ENCODE measurements around the gene SERF1B. TPM values are rescaled to one million over a fixed set of nuclear protein-coding genes. Genes with fewer than 3 reads are reported as not detected.
"Not testable (repeated sequence)": the region's sequence is repeated elsewhere in the genome, so short reads cannot be mapped to it uniquely, and the experiment has no call there.

SERF1B gene
- 49.0 and 75.7 TPM in 2 replicates for total RNA-seq (2014; rRNA removed; shearing (Covaris generic); ENCODE audit: low replicate concordance)

DNA sequence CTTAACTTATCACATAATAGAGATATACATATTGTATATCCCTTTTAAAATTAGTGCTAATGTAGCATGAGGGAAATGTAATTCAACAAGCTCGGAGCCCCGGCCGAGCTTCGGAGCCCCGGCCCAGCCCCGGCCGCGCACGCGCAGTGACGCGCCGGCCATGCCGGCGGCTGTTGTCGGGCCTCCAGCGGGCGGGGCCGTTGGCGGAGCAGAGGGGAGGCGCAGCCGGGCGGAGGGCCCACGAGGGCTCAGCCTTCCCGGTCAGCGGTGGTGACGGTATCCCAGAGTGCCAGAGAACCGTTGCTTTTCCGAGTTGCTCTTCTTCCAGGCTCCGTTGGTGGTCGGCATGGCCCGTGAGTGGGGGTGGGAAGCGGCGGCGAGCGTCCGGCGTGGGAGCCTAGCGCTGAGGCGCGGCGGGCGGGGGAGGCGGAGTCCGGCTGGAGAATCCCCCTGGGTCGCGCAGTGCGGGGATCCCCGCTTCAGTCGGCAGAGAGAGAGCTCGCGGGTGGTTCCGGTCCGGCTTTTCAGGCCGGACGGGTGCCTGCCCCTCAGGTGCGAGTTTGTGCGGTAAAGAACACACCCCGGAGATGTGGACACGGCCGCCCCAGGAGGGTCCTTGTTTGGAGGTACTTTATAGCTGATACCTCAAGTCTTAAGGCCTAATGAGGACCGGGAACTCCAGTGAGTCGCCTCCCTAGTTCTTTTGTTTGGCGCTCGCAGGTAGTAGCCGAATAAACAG is at the start of gene SERF1B:
TSS of gene SERF1B (plus strand) at position 146 of the 739 bp plus-strand sequence. CDS start at position 347, 201 bp downstream.
- not testable (repeated sequence) for H3K79me2 ChIP-seq (ENCODE audit: low read length); H3K4me3 ChIP-seq (ENCODE audit: low read length); H3K4me2 ChIP-seq (ENCODE audit: low read depth, low read length, poor library complexity, severe bottlenecking); H3K36me3 ChIP-seq (ENCODE audit: insufficient read depth, low read length); H3K9ac ChIP-seq (ENCODE audit: low read length); H3K27ac ChIP-seq (ENCODE audit: low read length); H3K4me1 ChIP-seq (ENCODE audit: low read length); H2AFZ ChIP-seq (ENCODE audit: low read length); H3K9me3 ChIP-seq (ENCODE audit: low read length); H3K27me3 ChIP-seq (ENCODE audit: low read length); H3K9me2 ChIP-seq (replicated peaks; ENCODE audit: insufficient read depth, low read length); H4K20me1 ChIP-seq (ENCODE audit: insufficient read depth, low read depth, low read length); DNase-seq

DNA sequence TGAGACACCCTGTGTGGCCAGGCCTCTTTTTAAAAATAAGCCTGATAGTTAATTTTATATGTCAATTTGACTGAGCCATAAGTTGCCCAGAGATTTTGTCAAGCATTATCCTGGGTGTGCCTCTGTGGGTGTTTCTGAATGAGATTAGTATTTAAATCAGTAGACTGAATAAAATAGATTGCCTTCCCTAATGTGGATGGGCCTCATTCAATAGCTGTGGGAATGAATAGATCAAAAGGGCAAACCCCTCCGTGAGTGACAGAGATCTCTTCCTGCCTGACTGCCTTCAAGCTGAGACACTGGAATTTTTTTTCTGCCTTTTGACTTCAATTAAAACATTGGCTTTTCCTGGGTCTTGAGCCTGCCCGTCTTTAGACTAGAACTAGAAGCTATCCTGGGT is 33.3 kb upstream of the SERF1B start:
- H3K9me3 ChIP-seq (ENCODE audit: low read length); H3K4me2 ChIP-seq (ENCODE audit: low read depth, low read length, poor library complexity, severe bottlenecking); H4K20me1 ChIP-seq (ENCODE audit: insufficient read depth, low read depth, low read length); H3K9me2 ChIP-seq (replicated peaks; ENCODE audit: insufficient read depth, low read length); H3K36me3 ChIP-seq (ENCODE audit: insufficient read depth, low read length); H3K4me1 ChIP-seq (ENCODE audit: low read length); H3K79me2 ChIP-seq (ENCODE audit: low read length); DNase-seq; H3K9ac ChIP-seq (ENCODE audit: low read length); H3K4me3 ChIP-seq (ENCODE audit: low read length); H2AFZ ChIP-seq (ENCODE audit: low read length); H3K27ac ChIP-seq (ENCODE audit: low read length); H3K27me3 ChIP-seq (ENCODE audit: low read length): not testable (repeated sequence)

DNA sequence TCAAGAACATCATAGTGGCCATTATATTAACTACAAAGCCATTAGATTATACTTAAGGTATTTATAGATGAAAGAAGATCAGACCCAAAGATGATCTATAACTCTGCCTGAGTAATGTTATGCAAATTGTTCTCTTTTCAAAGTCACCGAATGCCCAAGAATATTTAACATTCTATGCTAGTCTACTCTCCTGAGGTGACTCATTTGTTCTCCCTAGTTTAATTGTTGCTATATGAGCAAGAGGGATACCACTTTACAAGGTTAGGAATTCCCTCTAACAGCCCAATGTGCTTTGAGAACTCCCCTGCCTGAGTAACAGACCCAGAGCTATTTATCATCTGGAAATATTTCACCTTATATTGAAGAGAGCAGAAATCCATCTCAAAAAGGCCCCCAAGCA is 29.5 kb upstream of the SERF1B start:
- not testable (repeated sequence) for H4K20me1 ChIP-seq (ENCODE audit: insufficient read depth, low read depth, low read length); H2AFZ ChIP-seq (ENCODE audit: low read length); H3K36me3 ChIP-seq (ENCODE audit: insufficient read depth, low read length); H3K4me3 ChIP-seq (ENCODE audit: low read length); H3K4me2 ChIP-seq (ENCODE audit: low read depth, low read length, poor library complexity, severe bottlenecking); H3K4me1 ChIP-seq (ENCODE audit: low read length); H3K79me2 ChIP-seq (ENCODE audit: low read length); DNase-seq; H3K27me3 ChIP-seq (ENCODE audit: low read length); H3K9me3 ChIP-seq (ENCODE audit: low read length); H3K9ac ChIP-seq (ENCODE audit: low read length); H3K9me2 ChIP-seq (replicated peaks; ENCODE audit: insufficient read depth, low read length); H3K27ac ChIP-seq (ENCODE audit: low read length)

DNA sequence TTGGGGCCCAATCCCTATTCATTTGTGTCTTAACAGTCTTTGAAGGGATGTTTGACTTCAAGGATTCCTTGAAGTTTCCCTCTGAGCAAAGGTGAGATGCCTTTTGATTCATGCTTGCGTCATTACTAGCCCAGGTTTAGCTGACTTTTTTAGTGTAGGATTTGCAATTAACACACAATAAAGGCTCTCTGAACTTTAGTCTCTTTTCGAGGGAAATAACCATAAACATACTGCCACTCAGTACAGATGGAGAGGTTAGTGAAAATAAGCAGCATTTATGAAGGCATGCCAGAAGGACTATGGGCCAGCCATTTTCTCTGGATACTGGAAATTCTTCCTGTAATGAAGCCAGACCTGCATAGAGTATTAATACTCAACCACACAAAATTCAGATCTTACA is 4.4 kb upstream of the SERF1B start:
- H3K9me2 ChIP-seq (replicated peaks; ENCODE audit: insufficient read depth, low read length); H3K27ac ChIP-seq (ENCODE audit: low read length); H3K4me1 ChIP-seq (ENCODE audit: low read length); H4K20me1 ChIP-seq (ENCODE audit: insufficient read depth, low read depth, low read length); H3K79me2 ChIP-seq (ENCODE audit: low read length); H3K4me3 ChIP-seq (ENCODE audit: low read length); H3K9me3 ChIP-seq (ENCODE audit: low read length); H3K36me3 ChIP-seq (ENCODE audit: insufficient read depth, low read length); H3K27me3 ChIP-seq (ENCODE audit: low read length); H3K9ac ChIP-seq (ENCODE audit: low read length); DNase-seq; H2AFZ ChIP-seq (ENCODE audit: low read length); H3K4me2 ChIP-seq (ENCODE audit: low read depth, low read length, poor library complexity, severe bottlenecking): not testable (repeated sequence)

DNA sequence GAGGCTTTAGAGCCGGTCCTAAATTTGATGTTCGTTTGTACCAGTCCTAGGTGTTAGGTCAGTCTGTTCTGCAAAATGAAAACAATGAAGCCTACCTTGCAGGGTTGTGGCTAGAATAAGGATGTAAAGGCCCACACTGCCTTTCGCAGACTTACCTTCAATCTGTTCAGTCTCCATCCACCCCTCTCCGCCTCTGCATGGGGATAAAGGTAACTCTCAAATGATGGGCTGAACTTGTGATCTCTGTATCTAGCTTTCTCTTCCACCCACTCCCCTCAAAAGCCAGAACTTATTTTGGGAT is 744 bp downstream of the SERF1B start:
- H2AFZ ChIP-seq (ENCODE audit: low read length); DNase-seq; H4K20me1 ChIP-seq (ENCODE audit: insufficient read depth, low read depth, low read length): not testable (repeated sequence)

DNA sequence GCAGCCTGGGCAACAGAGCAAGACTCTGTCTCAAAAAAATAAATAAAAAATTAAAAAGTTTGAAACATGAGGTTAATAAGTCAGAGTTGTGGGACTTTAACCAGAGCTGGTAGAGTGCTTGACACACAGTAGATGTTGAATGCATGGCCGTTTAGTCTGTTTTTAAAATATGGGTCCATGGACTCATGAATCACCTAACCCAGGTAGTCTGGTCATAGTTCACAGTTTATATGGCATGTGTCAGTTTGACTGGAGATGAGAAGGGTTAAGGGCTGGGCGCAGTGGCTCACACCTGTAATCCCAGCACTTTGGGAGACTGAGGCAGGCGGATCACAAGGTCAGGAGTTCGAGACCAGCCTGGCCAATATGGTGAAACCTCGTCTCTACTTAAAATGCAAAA is 6.2 kb downstream of the SERF1B start:
- H3K27me3 ChIP-seq (ENCODE audit: low read length); H3K9ac ChIP-seq (ENCODE audit: low read length); H3K9me2 ChIP-seq (replicated peaks; ENCODE audit: insufficient read depth, low read length): not testable (repeated sequence)

More for the DNA sequence above, 744 bp downstream of the SERF1B start:
- H3K4me3 ChIP-seq (ENCODE audit: low read length); H3K4me2 ChIP-seq (ENCODE audit: low read depth, low read length, poor library complexity, severe bottlenecking); H3K9ac ChIP-seq (ENCODE audit: low read length); H3K36me3 ChIP-seq (ENCODE audit: insufficient read depth, low read length); H3K27me3 ChIP-seq (ENCODE audit: low read length); H3K27ac ChIP-seq (ENCODE audit: low read length); H3K4me1 ChIP-seq (ENCODE audit: low read length); H3K79me2 ChIP-seq (ENCODE audit: low read length); H3K9me2 ChIP-seq (replicated peaks; ENCODE audit: insufficient read depth, low read length); H3K9me3 ChIP-seq (ENCODE audit: low read length): not testable (repeated sequence)

DNA sequence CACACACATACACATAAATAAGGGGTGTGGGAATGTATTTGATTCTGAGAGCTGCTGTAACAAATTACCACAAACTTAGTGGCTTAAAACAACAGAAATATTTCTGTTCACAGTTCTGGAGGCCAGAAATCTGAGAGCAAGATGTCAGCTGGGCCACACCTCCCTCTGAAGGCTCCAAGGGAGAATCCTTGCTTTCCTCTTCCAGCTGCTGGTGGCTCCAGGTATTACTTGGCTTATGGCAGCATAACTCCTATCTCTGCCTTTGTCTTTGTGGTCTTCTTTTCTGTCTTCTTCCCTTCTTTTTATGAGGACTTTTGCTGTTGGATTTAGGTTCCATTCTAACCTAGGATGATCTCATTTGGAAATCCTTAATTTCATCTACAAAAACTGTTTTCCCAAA is 16.4 kb downstream of the SERF1B start:
- not testable (repeated sequence) for H3K9ac ChIP-seq (ENCODE audit: low read length); H3K36me3 ChIP-seq (ENCODE audit: insufficient read depth, low read length); H3K79me2 ChIP-seq (ENCODE audit: low read length); H4K20me1 ChIP-seq (ENCODE audit: insufficient read depth, low read depth, low read length); H3K4me3 ChIP-seq (ENCODE audit: low read length); H3K27me3 ChIP-seq (ENCODE audit: low read length); H3K4me1 ChIP-seq (ENCODE audit: low read length); H3K27ac ChIP-seq (ENCODE audit: low read length); H2AFZ ChIP-seq (ENCODE audit: low read length); H3K9me2 ChIP-seq (replicated peaks; ENCODE audit: insufficient read depth, low read length); H3K4me2 ChIP-seq (ENCODE audit: low read depth, low read length, poor library complexity, severe bottlenecking); H3K9me3 ChIP-seq (ENCODE audit: low read length); DNase-seq

More for the DNA sequence above, 6.2 kb downstream of the SERF1B start:
- H3K79me2 ChIP-seq (ENCODE audit: low read length); DNase-seq; H3K4me3 ChIP-seq (ENCODE audit: low read length); H3K27ac ChIP-seq (ENCODE audit: low read length); H2AFZ ChIP-seq (ENCODE audit: low read length); H3K4me1 ChIP-seq (ENCODE audit: low read length); H3K4me2 ChIP-seq (ENCODE audit: low read depth, low read length, poor library complexity, severe bottlenecking); H3K36me3 ChIP-seq (ENCODE audit: insufficient read depth, low read length); H4K20me1 ChIP-seq (ENCODE audit: insufficient read depth, low read depth, low read length); H3K9me3 ChIP-seq (ENCODE audit: low read length): not testable (repeated sequence)

DNA sequence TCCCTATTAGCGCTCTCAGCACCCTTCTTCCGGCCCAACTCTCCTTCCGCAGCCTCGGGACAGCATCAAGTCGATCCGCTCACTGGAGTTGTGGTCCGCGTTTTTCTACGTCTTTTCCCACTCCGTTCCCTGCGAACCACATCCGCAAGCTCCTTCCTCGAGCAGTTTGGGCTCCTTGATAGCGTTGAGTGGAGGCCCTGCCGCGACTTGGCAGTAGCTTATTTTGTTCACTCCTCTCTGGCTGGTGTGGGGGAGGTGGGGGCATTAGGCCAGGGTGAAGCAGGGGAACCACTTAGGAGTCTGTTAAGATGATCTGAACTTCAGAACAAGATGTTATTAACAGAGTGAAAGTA is 24.7 kb downstream of the SERF1B start:
- H3K9me3 ChIP-seq (ENCODE audit: low read length); H3K36me3 ChIP-seq (ENCODE audit: insufficient read depth, low read length); H3K4me2 ChIP-seq (ENCODE audit: low read depth, low read length, poor library complexity, severe bottlenecking); H3K4me1 ChIP-seq (ENCODE audit: low read length); H4K20me1 ChIP-seq (ENCODE audit: insufficient read depth, low read depth, low read length); DNase-seq; H3K79me2 ChIP-seq (ENCODE audit: low read length); H3K4me3 ChIP-seq (ENCODE audit: low read length); H3K9me2 ChIP-seq (replicated peaks; ENCODE audit: insufficient read depth, low read length); H2AFZ ChIP-seq (ENCODE audit: low read length); H3K27me3 ChIP-seq (ENCODE audit: low read length); H3K27ac ChIP-seq (ENCODE audit: low read length); H3K9ac ChIP-seq (ENCODE audit: low read length): not testable (repeated sequence)
